NCI-H1694 treated with DMSO at 0.1 percent for 48 hours (cell line): ENCODE measurements around the gene ZNF683.
"Not testable (repeated sequence)": the region's sequence is repeated elsewhere in the genome, so short reads cannot be mapped to it uniquely, and the experiment has no call there.

ENCODE experiments used
- DNase-seq: peaks from one replicate; lab custom pipeline; 2025; lab: John Stamatoyannopoulos, UW

ZNF683 gene

GRCh38 chr1:26372611-26373010 is at the start of gene ZNF683:
Gene ZNF683, minus strand, starts transcription at chr1:26372750. Its CDS starts 4,179 bp downstream, at chr1:26368571.
- not testable (repeated sequence) for DNase-seq

- DNase-seq: no peak
Measured at GRCh38 chr1:26419494-26419893, 46.9 kb upstream of the ZNF683 start.

GRCh38 chr1:26418865-26419349 is 46.4 kb upstream of the ZNF683 start:
- no peak for DNase-seq

- peak; percentile 58 for DNase-seq
Measured at GRCh38 chr1:26417111-26417759, 44.7 kb upstream of the ZNF683 start.

GRCh38 chr1:26413031-26413430 is 40.5 kb upstream of the ZNF683 start:
- DNase-seq: no peak

GRCh38 chr1:26412180-26412840 is 39.8 kb upstream of the ZNF683 start:
- no peak for DNase-seq

GRCh38 chr1:26411624-26412074 is 39.1 kb upstream of the ZNF683 start:
- no peak for DNase-seq

- DNase-seq: no peak
Measured at GRCh38 chr1:26410706-26411623, 38.4 kb upstream of the ZNF683 start, which contains the start of gene LIN28A. Gene LIN28A, plus strand, starts transcription at chr1:26410817. Its CDS starts 75 bp downstream, at chr1:26410892.

- DNase-seq: no peak
Measured at GRCh38 chr1:26409191-26409807, 36.7 kb upstream of the ZNF683 start.

- no peak for DNase-seq
Measured at GRCh38 chr1:26408604-26409003, 36.1 kb upstream of the ZNF683 start.

GRCh38 chr1:26405281-26405915 is 32.8 kb upstream of the ZNF683 start:
- DNase-seq: no peak

GRCh38 chr1:26404641-26405040 is 32.1 kb upstream of the ZNF683 start:
- no peak for DNase-seq

- no peak for DNase-seq
Measured at GRCh38 chr1:26403656-26404055, 31.1 kb upstream of the ZNF683 start.

GRCh38 chr1:26401891-26402290 is 29.3 kb upstream of the ZNF683 start:
- DNase-seq: no peak

- no peak for DNase-seq
Measured at GRCh38 chr1:26399034-26399433, 26.5 kb upstream of the ZNF683 start.

- no peak for DNase-seq
Measured at GRCh38 chr1:26395754-26396153, 23.2 kb upstream of the ZNF683 start.

GRCh38 chr1:26391450-26391849 is 18.9 kb upstream of the ZNF683 start:
- no peak for DNase-seq

GRCh38 chr1:26389604-26390247 is 17.2 kb upstream of the ZNF683 start:
- no peak for DNase-seq

GRCh38 chr1:26388791-26389445 is 16.4 kb upstream of the ZNF683 start:
- no peak for DNase-seq

- no peak for DNase-seq
Measured at GRCh38 chr1:26387447-26387846, 14.9 kb upstream of the ZNF683 start.
